Panc1 (cell line): ENCODE results near the gene ROGDI.

Experiments used
- CTCF ChIP-seq: fragments of 450-650 bp; IDR thresholded peaks from 2 replicates; pipeline ENCODE4 v1.5.1; 2017; ENCODE audit warnings: mild to moderate bottlenecking
- REST ChIP-seq, 2 experiments: IDR thresholded peaks; 2 replicates each; pipeline ENCODE4 v1.6.1; 2011 to 2012; ENCODE audit warnings: low read depth in 2 of 2, control low read depth in 1 of 2, low read length in 1 of 2, mild to moderate bottlenecking in 1 of 2, moderate library complexity in 1 of 2; ENCODE audit not compliant: insufficient read depth in 1 of 2

GRCh38 chr16:4755687-4756086 lies 46.7 kb downstream of the ROGDI start:
- TF ChIP-seq CTCF = no peak
- TF ChIP-seq REST (IDR thresholded peaks at IDR 0.05; ENCODE audit: insufficient read depth in 1 of 2, low read depth in 2 of 2, low read length in 1 of 2) = no peak
